ENCODE data around the gene INPP5D. TPM values are rescaled to one million over a fixed set of nuclear protein-coding genes. Genes with fewer than 3 reads are reported as not detected.

INPP5D gene
- total RNA-seq, 1 experiment from 2014 or later: 2.3 TPM

- ChIA-PET CTCF (no interaction called here), POLR2A (ENCODE audit: low non-redundant PET) (no interaction called here)
- Histone ChIP-seq H3K4me1 (ENCODE audit: insufficient read depth, low read length, poor library complexity, severe bottlenecking) (no peaks in the 10 kb centered on the region), H3K27ac (ENCODE audit: low read depth, low read length, poor library complexity, severe bottlenecking) (no peak overlapping the region), H3K9me3 (ENCODE audit: low read depth, low read length, poor library complexity, severe bottlenecking) (peaks cover 8% of the 10 kb centered on the region), H3K36me3 (ENCODE audit: insufficient read depth, low read length, poor library complexity, severe bottlenecking) (no peaks in the 10 kb centered on the region), H3K27me3 (replicated peaks; ENCODE audit: insufficient read depth, low read depth, low read length, poor library complexity) (no peaks in the 10 kb centered on the region), H3K4me3 (ENCODE audit: low read depth, low read length, poor library complexity, severe bottlenecking) (no peak overlapping the region)
- no peak for TF ChIP-seq CTCF (conservative IDR thresholded peaks at IDR 0.05; ENCODE audit: low read depth, low read length)
- TF ChIP-seq EZH2 (IDR thresholded peaks at IDR 0.05; ENCODE audit: borderline replicate concordance, low read depth, low read length, poor library complexity, severe bottlenecking): no peak
- DNase-seq (ENCODE audit: low spot score): no peak
- BruUV-seq (replicated peaks): no TSS peak
- intact Hi-C loops (cut with micrococcal nuclease; ENCODE audit: unreplicated experiment): no loop called here
Observed at GRCh38 chr2:233203060-233203459, 142.9 kb downstream of the INPP5D start.

DNA sequence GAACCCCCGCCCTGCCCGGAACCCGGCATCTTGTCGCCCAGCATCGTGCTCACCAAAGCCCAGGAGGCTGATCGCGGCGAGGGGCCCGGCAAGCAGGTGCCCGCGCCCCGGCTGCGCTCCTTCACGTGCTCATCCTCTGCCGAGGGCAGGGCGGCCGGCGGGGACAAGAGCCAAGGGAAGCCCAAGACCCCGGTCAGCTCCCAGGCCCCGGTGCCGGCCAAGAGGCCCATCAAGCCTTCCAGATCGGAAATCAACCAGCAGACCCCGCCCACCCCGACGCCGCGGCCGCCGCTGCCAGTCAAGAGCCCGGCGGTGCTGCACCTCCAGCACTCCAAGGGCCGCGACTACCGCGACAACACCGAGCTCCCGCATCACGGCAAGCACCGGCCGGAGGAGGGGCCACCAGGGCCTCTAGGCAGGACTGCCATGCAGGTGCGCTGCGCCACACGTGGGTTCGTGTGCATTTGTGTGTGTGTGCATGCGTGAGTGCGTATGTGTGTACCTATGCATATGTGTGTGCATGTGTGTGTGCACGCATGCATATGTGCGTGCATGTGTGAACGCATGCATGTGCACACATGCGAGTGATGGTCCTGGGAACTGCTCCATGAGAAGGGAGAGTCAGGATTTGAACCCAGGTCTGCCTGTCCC, 144.3 kb downstream of the INPP5D start:
- Histone ChIP-seq H3K27me3 (replicated peaks; ENCODE audit: insufficient read depth, low read depth, low read length, poor library complexity) (no peaks in the 10 kb centered on the region), H3K4me3 (ENCODE audit: low read depth, low read length, poor library complexity, severe bottlenecking) (no peak overlapping the region), H3K9me3 (ENCODE audit: low read depth, low read length, poor library complexity, severe bottlenecking) (peaks cover 8% of the 10 kb centered on the region), H3K4me1 (ENCODE audit: insufficient read depth, low read length, poor library complexity, severe bottlenecking) (peaks cover 11% of the 10 kb centered on the region), H3K27ac (ENCODE audit: low read depth, low read length, poor library complexity, severe bottlenecking) (no peak overlapping the region), H3K36me3 (ENCODE audit: insufficient read depth, low read length, poor library complexity, severe bottlenecking) (no peaks in the 10 kb centered on the region)
- no peak for DNase-seq (ENCODE audit: low spot score)
- no peak for TF ChIP-seq CTCF (conservative IDR thresholded peaks at IDR 0.05; ENCODE audit: low read depth, low read length)
- no peak for TF ChIP-seq EZH2 (IDR thresholded peaks at IDR 0.05; ENCODE audit: borderline replicate concordance, low read depth, low read length, poor library complexity, severe bottlenecking)
- no TSS peak for BruUV-seq (replicated peaks)
- intact Hi-C loops (cut with micrococcal nuclease; ENCODE audit: unreplicated experiment): no loop called here
- POLR2A ChIA-PET (ENCODE audit: low non-redundant PET): no interaction called here
- CTCF ChIA-PET: no interaction called here

DNA sequence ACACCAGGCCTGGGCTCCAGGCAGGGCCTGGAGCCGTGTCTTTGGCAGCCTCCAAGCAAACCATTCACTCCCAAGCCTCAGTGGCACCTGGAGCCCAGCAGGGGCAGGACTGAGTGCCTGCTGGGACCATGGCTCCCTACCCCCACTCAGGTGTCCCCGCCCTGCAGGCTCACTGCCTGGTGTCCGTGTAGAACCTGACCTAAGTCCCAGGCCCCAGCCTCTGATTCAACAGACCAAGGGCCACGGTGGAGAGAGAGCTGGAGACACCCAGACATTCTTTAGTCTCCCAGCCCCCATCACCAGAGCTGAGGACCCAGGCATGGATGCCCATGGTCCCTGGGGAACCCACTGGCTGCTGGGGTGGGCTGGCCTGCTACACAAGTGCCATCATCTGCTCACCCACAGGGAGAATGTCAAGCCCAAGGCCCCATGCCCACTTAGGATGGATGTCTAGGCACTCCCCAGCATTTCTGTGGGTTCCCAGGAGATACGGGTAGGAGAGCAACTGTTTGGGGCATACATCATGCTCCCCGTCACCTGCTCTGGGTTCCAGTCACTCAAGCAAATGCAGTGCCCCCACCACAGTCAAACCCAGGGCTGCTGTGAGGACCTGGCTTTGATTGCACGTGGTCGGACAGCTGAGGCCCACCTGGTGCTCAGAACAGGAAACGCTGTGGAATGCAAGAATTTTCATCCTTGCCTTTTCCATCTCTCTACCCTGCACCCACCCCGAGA, 148.4 kb downstream of the INPP5D start:
- no peak for TF ChIP-seq CTCF (conservative IDR thresholded peaks at IDR 0.05; ENCODE audit: low read depth, low read length)
- TF ChIP-seq EZH2 (IDR thresholded peaks at IDR 0.05; ENCODE audit: borderline replicate concordance, low read depth, low read length, poor library complexity, severe bottlenecking): no peak
- no peak overlapping the region for H3K27ac ChIP-seq (ENCODE audit: low read depth, low read length, poor library complexity, severe bottlenecking)
- DNase-seq (ENCODE audit: low spot score): no peak
- peaks cover 16% of the 10 kb centered on the region for H3K4me1 ChIP-seq (ENCODE audit: insufficient read depth, low read length, poor library complexity, severe bottlenecking)
- ChIA-PET POLR2A (ENCODE audit: low non-redundant PET) (no interaction called here), CTCF (no interaction called here)
- H3K36me3 ChIP-seq (ENCODE audit: insufficient read depth, low read length, poor library complexity, severe bottlenecking): no peaks in the 10 kb centered on the region
- no peaks in the 10 kb centered on the region for H3K27me3 ChIP-seq (replicated peaks; ENCODE audit: insufficient read depth, low read depth, low read length, poor library complexity)
- intact Hi-C loops (cut with micrococcal nuclease; ENCODE audit: unreplicated experiment): no loop called here
- H3K9me3 ChIP-seq (ENCODE audit: low read depth, low read length, poor library complexity, severe bottlenecking): no peaks in the 10 kb centered on the region
- no TSS peak for BruUV-seq (replicated peaks)
- no peak overlapping the region for H3K4me3 ChIP-seq (ENCODE audit: low read depth, low read length, poor library complexity, severe bottlenecking)

Data from A673 (cell line).